ENCODE measurements around the gene SCRN2. TPM values are rescaled to one million over a fixed set of nuclear protein-coding genes. Genes with fewer than 3 reads are reported as not detected.
A peak's percentile ranks its signal among the peaks of the same experiment; 100 is the strongest.

Gene SCRN2
- total and polyA plus RNA-seq, 3 donors from 2014 or later, result 25.6 to 38.0 (median 31.0) TPM

DNA sequence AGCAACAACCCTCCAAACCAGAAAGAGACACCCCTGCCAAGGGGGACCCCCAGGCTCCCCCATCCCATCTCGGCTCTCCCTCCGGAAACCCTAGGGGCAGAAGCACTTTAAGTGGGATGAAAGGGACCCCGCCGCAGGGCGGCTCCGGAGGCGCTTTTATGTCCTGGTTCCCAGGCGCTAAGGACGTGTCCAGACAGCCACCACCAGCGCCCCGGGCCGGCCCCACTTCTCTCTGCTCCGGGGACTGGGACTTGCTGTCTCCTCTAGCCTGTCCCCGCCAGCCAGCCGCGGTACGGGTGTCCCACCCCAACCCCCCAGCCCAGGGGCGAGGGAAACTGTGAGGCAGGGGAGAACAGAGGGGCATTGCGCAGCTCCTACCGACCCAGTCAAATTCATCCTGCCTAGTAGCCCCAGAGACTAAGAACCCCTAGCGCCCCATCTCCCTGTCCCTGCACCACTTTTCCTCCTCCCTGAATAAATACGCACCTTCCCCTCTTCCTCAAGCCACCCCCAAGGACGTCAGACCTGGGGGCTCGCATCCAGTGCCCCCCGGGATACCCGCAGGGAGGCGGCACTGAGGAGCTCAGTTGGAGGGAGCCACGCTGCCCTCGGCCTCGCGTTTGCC, 5.8 kb upstream of the SCRN2 start:
- H3K27me3 ChIP-seq, result no peaks in the 10 kb centered on the region
- H3K4me3 ChIP-seq, result peak overlapping the region in 1 of 2 donors; percentile 32
- H3K36me3 ChIP-seq (ENCODE audit: low read depth, missing control alignments), result no peaks in the 10 kb centered on the region
- 25 to 35% methylated on average over 29 to 31 of the region's 31 CpGs for WGBS, 2 donors
- intact Hi-C loops (cut with DNase I; ENCODE audit: low total_unique reads), result no loop called here
- no peak for DNase-seq
- no peaks in the 10 kb centered on the region for H3K9me3 ChIP-seq
- peaks cover 11% of the 10 kb centered on the region for H3K4me1 ChIP-seq
- H3K27ac ChIP-seq, result no peak overlapping the region
- TF ChIP-seq POLR2A (IDR thresholded peaks at IDR 0.05), result no peak
- TF ChIP-seq, protein P1, sequence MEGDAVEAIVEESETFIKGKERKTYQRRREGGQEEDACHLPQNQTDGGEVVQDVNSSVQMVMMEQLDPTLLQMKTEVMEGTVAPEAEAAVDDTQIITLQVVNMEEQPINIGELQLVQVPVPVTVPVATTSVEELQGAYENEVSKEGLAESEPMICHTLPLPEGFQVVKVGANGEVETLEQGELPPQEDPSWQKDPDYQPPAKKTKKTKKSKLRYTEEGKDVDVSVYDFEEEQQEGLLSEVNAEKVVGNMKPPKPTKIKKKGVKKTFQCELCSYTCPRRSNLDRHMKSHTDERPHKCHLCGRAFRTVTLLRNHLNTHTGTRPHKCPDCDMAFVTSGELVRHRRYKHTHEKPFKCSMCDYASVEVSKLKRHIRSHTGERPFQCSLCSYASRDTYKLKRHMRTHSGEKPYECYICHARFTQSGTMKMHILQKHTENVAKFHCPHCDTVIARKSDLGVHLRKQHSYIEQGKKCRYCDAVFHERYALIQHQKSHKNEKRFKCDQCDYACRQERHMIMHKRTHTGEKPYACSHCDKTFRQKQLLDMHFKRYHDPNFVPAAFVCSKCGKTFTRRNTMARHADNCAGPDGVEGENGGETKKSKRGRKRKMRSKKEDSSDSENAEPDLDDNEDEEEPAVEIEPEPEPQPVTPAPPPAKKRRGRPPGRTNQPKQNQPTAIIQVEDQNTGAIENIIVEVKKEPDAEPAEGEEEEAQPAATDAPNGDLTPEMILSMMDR (IDR thresholded peaks at IDR 0.05), result no peak

DNA sequence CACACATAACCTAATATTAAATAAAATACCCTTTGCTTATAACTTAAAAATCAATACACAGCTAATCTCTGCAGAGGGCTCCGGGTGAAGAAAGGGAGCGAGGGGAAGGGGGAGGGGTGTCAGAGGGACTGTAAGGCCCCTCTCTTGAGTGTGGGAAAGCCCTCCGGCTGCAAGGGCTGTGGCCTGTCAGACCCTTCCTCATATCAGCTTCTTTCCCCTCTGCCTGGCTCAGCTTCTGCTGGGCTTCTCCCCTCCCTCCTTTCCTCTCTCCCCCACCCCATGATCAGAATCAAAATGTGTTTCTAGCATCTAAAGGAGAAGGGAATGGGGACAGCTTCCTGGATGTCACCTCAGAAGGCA, 4.6 kb upstream of the SCRN2 start:
- no peaks in the 10 kb centered on the region for H3K27me3 ChIP-seq
- TF ChIP-seq, protein P1 (IDR thresholded peaks at IDR 0.05), result no peak
- no peak for TF ChIP-seq POLR2A (IDR thresholded peaks at IDR 0.05)
- no peak overlapping the region for H3K27ac ChIP-seq
- no peaks in the 10 kb centered on the region for H3K9me3 ChIP-seq
- H3K4me3 ChIP-seq, result no peak overlapping the region
- peaks cover 10% of the 10 kb centered on the region for H3K4me1 ChIP-seq
- intact Hi-C loops (cut with DNase I; ENCODE audit: low total_unique reads), result no loop called here
- WGBS, 2 donors, result 84 to 91% methylated on average over 3 of the region's 3 CpGs
- no peaks in the 10 kb centered on the region for H3K36me3 ChIP-seq (ENCODE audit: low read depth, missing control alignments)
- DNase-seq, result no peak

DNA sequence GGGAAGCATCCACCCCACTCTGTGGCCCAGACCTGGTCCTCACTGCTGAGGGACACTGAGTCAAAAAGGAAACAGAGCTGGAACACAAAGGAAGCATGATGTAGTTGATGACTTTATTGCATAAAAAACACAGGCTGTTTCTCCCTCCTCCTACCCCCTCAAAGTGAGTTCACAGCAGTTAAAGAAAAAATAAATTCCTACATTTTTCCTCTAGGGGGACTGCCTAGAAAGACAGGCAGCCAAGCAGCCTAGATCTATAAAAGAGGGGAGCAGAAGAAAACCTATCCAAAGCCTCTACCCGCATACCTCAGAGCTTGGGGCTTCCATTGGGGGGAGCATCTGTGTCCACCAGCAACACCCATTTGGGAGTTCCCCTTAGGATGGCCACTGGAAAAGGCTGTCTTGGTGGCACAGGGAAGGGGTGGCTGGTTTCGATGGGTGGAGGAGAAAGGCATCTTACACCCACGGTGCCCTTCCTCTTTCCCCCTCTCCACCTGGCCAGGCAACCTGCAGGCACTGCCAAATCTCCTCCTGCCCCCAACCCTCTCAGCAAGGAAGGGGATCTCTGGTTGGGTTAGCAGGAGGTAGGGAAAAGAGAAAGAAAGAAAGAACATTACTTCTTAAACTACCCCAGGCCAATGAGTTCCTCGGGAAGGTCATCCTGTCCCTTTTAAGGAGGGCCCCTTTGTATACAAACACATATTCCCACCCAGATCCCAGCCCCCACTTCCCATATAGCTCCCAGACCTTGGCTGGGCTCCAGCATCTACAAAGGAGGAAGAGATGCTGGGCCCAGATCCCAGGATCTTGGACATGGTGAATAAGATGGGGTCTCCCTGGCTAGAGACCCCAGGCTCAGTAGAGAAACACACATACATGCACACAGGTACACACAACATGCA, 4.0 kb upstream of the SCRN2 start:
- H3K4me1 ChIP-seq, result peaks cover 14% of the 10 kb centered on the region
- 67 to 85% methylated on average over 4 of the region's 4 CpGs for WGBS, 2 donors
- no peak overlapping the region for H3K4me3 ChIP-seq
- H3K9me3 ChIP-seq, result no peaks in the 10 kb centered on the region
- no peak overlapping the region for H3K27ac ChIP-seq
- no peaks in the 10 kb centered on the region for H3K27me3 ChIP-seq
- no peak for TF ChIP-seq POLR2A (IDR thresholded peaks at IDR 0.05)
- TF ChIP-seq, protein P1 (IDR thresholded peaks at IDR 0.05), result peak in 2 of 3 experiments; percentile 23 to 25
- no peaks in the 10 kb centered on the region for H3K36me3 ChIP-seq (ENCODE audit: low read depth, missing control alignments)
- no peak for DNase-seq
- intact Hi-C loops (cut with DNase I; ENCODE audit: low total_unique reads), result loop anchor here (5.0 kb wide), 1 partner anchor 42 kb away; no protein-coding TSS in a partner anchor

DNA sequence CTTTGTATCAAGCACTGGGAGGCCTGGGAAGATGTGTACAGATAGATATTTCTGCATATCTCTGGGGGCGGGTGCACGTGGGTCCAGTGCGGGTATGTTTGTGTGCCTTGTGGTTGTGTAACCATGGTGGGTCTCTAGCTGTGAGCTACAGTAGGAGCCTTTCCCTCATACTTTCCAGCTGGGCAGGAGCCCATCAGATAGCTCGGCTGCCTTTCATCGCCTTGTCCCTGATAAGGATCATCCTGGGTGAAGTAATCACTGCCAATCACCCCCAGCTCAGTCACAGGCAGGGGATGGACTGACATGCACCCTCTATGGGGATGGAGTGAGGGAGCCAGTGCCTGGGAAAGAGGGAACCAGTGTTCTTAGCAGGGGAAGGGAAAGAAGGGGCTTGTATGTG, 3.2 kb upstream of the SCRN2 start:
- H3K36me3 ChIP-seq (ENCODE audit: low read depth, missing control alignments), result no peaks in the 10 kb centered on the region
- H3K4me1 ChIP-seq, result peaks cover 18% of the 10 kb centered on the region
- no peaks in the 10 kb centered on the region for H3K27me3 ChIP-seq
- no peaks in the 10 kb centered on the region for H3K9me3 ChIP-seq
- no peak for TF ChIP-seq POLR2A (IDR thresholded peaks at IDR 0.05)
- TF ChIP-seq, protein P1 (IDR thresholded peaks at IDR 0.05), result no peak
- H3K27ac ChIP-seq, result no peak overlapping the region
- no peak for DNase-seq
- H3K4me3 ChIP-seq, result no peak overlapping the region
- 65 to 76% methylated on average over 5 of the region's 5 CpGs for WGBS, 2 donors
- intact Hi-C loops (cut with DNase I; ENCODE audit: low total_unique reads), result loop anchor here (5.0 kb wide), 1 partner anchor 43 kb away; no protein-coding TSS in a partner anchor
